Mesothelial cell of epicardium (in vitro differentiated cells): ENCODE data around the gene DCTPP1. TPM values are rescaled to one million over a fixed set of nuclear protein-coding genes. Genes with fewer than 3 reads are reported as not detected.

Experiments
- DNase-seq, 2 experiments: peaks; one replicate each; pipeline ENCODE4 v3.0.0; 2021; ENCODE audit warnings: low spot score in 2 of 2; ENCODE audit not compliant: unreplicated experiment in 2 of 2
- H3K27ac Mint-ChIP-seq: 2 replicates; pipeline ENCODE4 v1.8.0; 2021; ENCODE audit warnings: mixed read lengths
- H3K27me3 Mint-ChIP-seq: 2 replicates; pipeline ENCODE4 v1.8.0; 2021; ENCODE audit warnings: low read depth, mixed read lengths
- H3K36me3 Mint-ChIP-seq: 2 replicates; pipeline ENCODE4 v1.8.0; 2021; ENCODE audit warnings: mixed read lengths
- H3K4me1 Mint-ChIP-seq: 2 replicates; pipeline ENCODE4 v1.8.0; 2021; ENCODE audit warnings: mixed read lengths
- H3K4me3 Mint-ChIP-seq: 2 replicates; pipeline ENCODE4 v1.8.0; 2021; ENCODE audit warnings: mild to moderate bottlenecking, moderate library complexity, mixed read lengths
- H3K9me3 Mint-ChIP-seq: 2 replicates; pipeline ENCODE4 v1.8.0; 2021; ENCODE audit warnings: mixed read lengths
- CTCF ChIP-seq: fragments of 200-600 bp; sonication (generic); IDR thresholded peaks from one replicate; pipeline ENCODE4 v1.5.0; 2021; ENCODE audit warnings: antibody characterized with exemption; ENCODE audit not compliant: unreplicated experiment
- total RNA-seq: library from RNA; stranded (reverse); gene quantifications from 3 replicates; pipeline ENCODE4 v1.2.1, GENCODE V29; 2021

Gene DCTPP1
- total RNA-seq, 1 donor from 2014 or later = 33.1 TPM

- DNase-seq = no peak
- Mint-ChIP-seq H3K4me3 (no peak overlapping the region), H3K4me1 (peaks cover 19% of the 10 kb centered on the region), H3K27me3 (no peaks in the 10 kb centered on the region), H3K36me3 (peaks cover 6% of the 10 kb centered on the region), H3K27ac (no peak overlapping the region), H3K9me3 (no peaks in the 10 kb centered on the region)
- TF ChIP-seq CTCF = no peak
Observed at GRCh38 chr16:30413112-30413806, 16.6 kb downstream of the DCTPP1 start.

GRCh38 chr16:30409125-30410060, 20.4 kb downstream of the DCTPP1 start:
- H3K27ac Mint-ChIP-seq = peak overlapping the region; percentile 67

GRCh38 chr16:30407804-30408534, 21.9 kb downstream of the DCTPP1 start:
- TF ChIP-seq CTCF = no peak
- Mint-ChIP-seq H3K4me3 (peak overlapping the region; percentile 74), H3K9me3 (no peaks in the 10 kb centered on the region), H3K27me3 (no peaks in the 10 kb centered on the region), H3K4me1 (peaks cover 10% of the 10 kb centered on the region), H3K27ac (peak overlapping the region; percentile 25), H3K36me3 (peaks cover 6% of the 10 kb centered on the region)
- DNase-seq = no peak

More at GRCh38 chr16:30409125-30410060, 20.4 kb downstream of the DCTPP1 start:
- Mint-ChIP-seq H3K4me1 (peaks cover 10% of the 10 kb centered on the region), H3K9me3 (no peaks in the 10 kb centered on the region), H3K27me3 (no peaks in the 10 kb centered on the region), H3K4me3 (peak overlapping the region; percentile 74), H3K36me3 (peaks cover 6% of the 10 kb centered on the region)
- peak; percentile 87 for TF ChIP-seq CTCF
- peak; percentile 78 to 97 for DNase-seq

GRCh38 chr16:30407102-30407803, 22.6 kb downstream of the DCTPP1 start, which contains the start of gene ZNF771:
Gene ZNF771, plus strand, starts transcription at chr16:30407606. Its CDS starts 448 bp downstream, at chr16:30408054.
- peak; percentile 80 to 88 for DNase-seq
- no peak for TF ChIP-seq CTCF
- H3K9me3 Mint-ChIP-seq = no peaks in the 10 kb centered on the region
- H3K27ac Mint-ChIP-seq = peak within 1 kb of the TSS; percentile 88
- H3K4me3 Mint-ChIP-seq = peak within 1 kb of the TSS; percentile 83
- peaks cover 10% of the 10 kb centered on the region for H3K4me1 Mint-ChIP-seq
- no peaks in the 10 kb centered on the region for H3K27me3 Mint-ChIP-seq
- H3K36me3 Mint-ChIP-seq = peaks cover 6% of the 10 kb centered on the region

GRCh38 chr16:30406795-30407101, 23.1 kb downstream of the DCTPP1 start:
- no peak for TF ChIP-seq CTCF
- peaks cover 10% of the 10 kb centered on the region for H3K4me1 Mint-ChIP-seq
- peak overlapping the region; percentile 88 for H3K27ac Mint-ChIP-seq
- H3K9me3 Mint-ChIP-seq = no peaks in the 10 kb centered on the region
- no peaks in the 10 kb centered on the region for H3K27me3 Mint-ChIP-seq
- no peak for DNase-seq
- peak overlapping the region; percentile 83 for H3K4me3 Mint-ChIP-seq
- H3K36me3 Mint-ChIP-seq = peaks cover 2% of the 10 kb centered on the region
